Smooth muscle cell of bladder (primary cell): ENCODE measurements around the gene LRFN2. TPM values are rescaled to one million over a fixed set of nuclear protein-coding genes. Genes with fewer than 3 reads are reported as not detected.

Source experiments
- total RNA-seq: library from RNA; depleted of rRNA; stranded (reverse); fragments of >200 nt; gene quantifications from 2 replicates; pipeline ENCODE4 v1.2.3, GENCODE V29; 2014

The LRFN2 gene
- not detected in 2 replicates for total RNA-seq

DNA sequence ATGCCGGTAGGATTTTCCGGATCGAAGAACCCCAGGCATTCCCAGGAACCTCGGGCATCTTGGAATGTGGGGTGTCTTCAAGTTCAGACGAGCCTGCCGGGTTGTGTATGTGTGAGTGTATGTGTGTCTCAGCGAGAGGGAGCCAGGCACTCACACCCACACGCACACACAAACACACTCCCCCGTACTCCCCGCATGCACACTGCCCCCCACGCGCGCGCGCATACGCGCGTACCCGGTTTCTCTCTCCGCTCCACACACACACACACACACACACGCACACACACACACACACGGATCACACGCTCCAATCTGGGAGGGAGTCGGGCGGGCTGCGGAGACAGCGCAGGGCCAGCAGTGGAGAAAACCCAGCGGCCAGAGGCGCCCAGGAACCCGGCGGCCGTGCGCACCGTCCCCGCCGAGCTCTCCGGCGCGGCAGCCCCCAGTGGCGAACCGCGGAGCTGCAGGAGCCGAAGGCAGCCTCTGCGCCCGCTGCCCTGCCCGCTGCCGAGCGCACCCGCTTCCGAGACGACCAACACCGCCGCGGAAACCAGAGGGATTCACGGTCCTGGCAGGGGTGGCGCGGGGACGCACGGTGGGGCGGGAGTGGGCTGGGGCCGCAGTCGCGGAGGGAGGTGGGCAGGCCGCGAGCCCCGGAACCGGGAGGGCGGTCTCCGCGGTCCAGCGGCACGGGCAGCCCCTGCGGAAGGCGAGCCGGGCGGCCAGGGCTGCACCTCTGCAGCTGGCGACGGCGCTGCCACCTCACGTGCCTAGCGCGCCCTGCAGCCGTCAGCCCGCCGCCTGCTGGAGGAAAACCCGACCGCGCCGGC, at the start of gene LRFN2:
TSS of gene LRFN2 (minus strand) at position 125 of the 830 bp plus-strand sequence.

